B cell (primary cell): ENCODE measurements around the gene CLCN2. TPM values are rescaled to one million over a fixed set of nuclear protein-coding genes. Genes with fewer than 3 reads are reported as not detected.

ENCODE experiments used
- ATAC-seq: fragments of 200-7000 bp; cut with Tn5 transposase; one replicate; pipeline ENCODE4 v1.10.0; 2021; ENCODE audit warnings: low read depth, mild to moderate bottlenecking, moderate number of reproducible peaks, moderate library complexity
- CTCF ChIA-PET: fragments of 350-600 bp; sonication (Branson Sonifier 250); formaldehyde crosslinking; loops from one replicate; lab custom pipeline; 2021; ENCODE audit warnings: antibody characterized with exemption, inconsistent platforms; lab: Charles Lee
- POLR2A ChIA-PET: fragments of 350-600 bp; sonication (Branson Sonifier 250); formaldehyde crosslinking; loops from one replicate; lab custom pipeline; 2021; ENCODE audit warnings: antibody characterized with exemption; lab: Charles Lee
- DNase-seq: peaks from one replicate; pipeline ENCODE4 v3.0.0; 2013
- H2AFZ ChIP-seq: 2 replicates; pipeline ENCODE4 v1.6.1; 2012; ENCODE audit warnings: mild to moderate bottlenecking, low read depth, low read length; ENCODE audit not compliant: insufficient read depth, poor library complexity, severe bottlenecking
- H3K27ac ChIP-seq, 2 donors: 1 replicate in 1 of 2; 2 replicates in 1 of 2; pipeline ENCODE4 v1.5.1; 2012 to 2013; ENCODE audit warnings: low read length in 2 of 2, mild to moderate bottlenecking in 2 of 2, moderate library complexity in 1 of 2
- H3K27me3 ChIP-seq, 4 experiments: fragments of 200-600 bp in 1 of 4; sonication (generic) in 1 of 4; replicated peaks in 1 of 4; 1 replicate in 2 of 4; 2 replicates in 2 of 4; pipeline versions ENCODE4 v1.6.1 to v1.7.0; 2013 to 2016; ENCODE audit warnings: low read length in 3 of 4, mild to moderate bottlenecking in 2 of 4, mixed read lengths in 1 of 4, moderate library complexity in 1 of 4; ENCODE audit not compliant: insufficient read depth in 4 of 4, control insufficient read depth in 3 of 4; ENCODE audit errors: control extremely low read depth in 1 of 4
- H3K36me3 ChIP-seq, 2 experiments: replicated peaks in 1 of 2; 1 replicate in 1 of 2; 2 replicates in 1 of 2; pipeline versions ENCODE4 v1.6.1 to v1.7.1; 2013; ENCODE audit warnings: low read length in 1 of 2; ENCODE audit not compliant: insufficient read depth in 2 of 2, control insufficient read depth in 1 of 2; ENCODE audit errors: control extremely low read depth in 1 of 2, extremely low read depth in 1 of 2
- H3K4me1 ChIP-seq, 2 donors: fragments of 200-600 bp in 1 of 2; sonication (generic) in 1 of 2; 1 replicate in 1 of 2; 2 replicates in 1 of 2; pipeline versions ENCODE4 v1.5.1 to v1.6.1; 2013 to 2017; ENCODE audit warnings: low read length in 2 of 2; ENCODE audit not compliant: control insufficient read depth in 2 of 2, insufficient read depth in 2 of 2
- H3K4me2 ChIP-seq: replicated peaks from 2 replicates; pipeline ENCODE3; 2012; ENCODE audit warnings: mild to moderate bottlenecking, low read depth, low read length; ENCODE audit not compliant: poor library complexity, severe bottlenecking
- H3K4me3 ChIP-seq, 5 experiments: fragments of 200-600 bp in 1 of 5; sonication (generic) in 1 of 5; 1 replicate in 3 of 5; 2 replicates in 2 of 5; pipeline versions ENCODE4 v1.5.1 to v1.7.0; 2011 to 2016; ENCODE audit warnings: low read length in 4 of 5, mild to moderate bottlenecking in 4 of 5, low read depth in 2 of 5, control low read depth in 1 of 5, moderate library complexity in 1 of 5; ENCODE audit not compliant: insufficient read depth in 1 of 5; ENCODE audit errors: control extremely low read depth in 1 of 5, extremely low read depth in 1 of 5
- H3K79me2 ChIP-seq: fragments of 200-600 bp; sonication (generic); one replicate; pipeline ENCODE4 v1.6.0; 2016; ENCODE audit warnings: low read length; ENCODE audit not compliant: control insufficient read depth, insufficient read depth
- H3K9ac ChIP-seq: fragments of 200-600 bp; sonication (generic); 2 replicates; pipeline ENCODE4 v1.6.1; 2017; ENCODE audit warnings: mild to moderate bottlenecking, low read length, moderate library complexity
- H3K9me3 ChIP-seq, 3 donors: one replicate each; pipeline versions ENCODE4 v1.6.1 to v1.7.1; 2013; ENCODE audit warnings: low read length in 2 of 3; ENCODE audit not compliant: control insufficient read depth in 2 of 3, insufficient read depth in 1 of 3; ENCODE audit errors: control extremely low read depth in 1 of 3
- H4K20me1 ChIP-seq: 2 replicates; pipeline ENCODE4 v1.6.0; 2012; ENCODE audit warnings: mild to moderate bottlenecking, low read length; ENCODE audit not compliant: insufficient read depth, control insufficient read depth, poor library complexity, severe bottlenecking
- H3K27ac Mint-ChIP-seq: one replicate; pipeline ENCODE4 v1.8.0; 2021; ENCODE audit warnings: mixed read lengths
- H3K27me3 Mint-ChIP-seq: one replicate; pipeline ENCODE4 v1.8.0; 2021; ENCODE audit warnings: mixed read lengths
- H3K4me1 Mint-ChIP-seq: one replicate; pipeline ENCODE4 v1.8.0; 2021; ENCODE audit warnings: mixed read lengths
- H3K4me3 Mint-ChIP-seq: one replicate; pipeline ENCODE4 v1.8.0; 2021; ENCODE audit warnings: mixed read lengths
- H3K9me3 Mint-ChIP-seq: one replicate; pipeline ENCODE4 v1.8.0; 2022; ENCODE audit warnings: mixed read lengths; ENCODE audit not compliant: insufficient read depth
- CTCF ChIP-seq: fragments of 200-600 bp; IDR thresholded peaks from one replicate; pipeline ENCODE4 v1.8.0; 2022; ENCODE audit warnings: antibody characterized with exemption, mild to moderate bottlenecking
- EZH2 ChIP-seq: IDR thresholded peaks from 2 replicates; pipeline ENCODE4 v1.6.1; 2012; ENCODE audit warnings: borderline replicate concordance, low read depth, mild to moderate bottlenecking, moderate library complexity, low read length; ENCODE audit not compliant: insufficient read depth, poor library complexity, severe bottlenecking
- WGBS: methylation state at CpG from one replicate; pipeline ENCODE4 v1.1.5; 2013; ENCODE audit warnings: missing lambda C conversion rate; ENCODE audit not compliant: insufficient coverage; 5-methylcytosine and 5-hydroxymethylcytosine counted together
- intact Hi-C: fragments of 100-400 bp; cut with micrococcal nuclease; formaldehyde crosslinking; loops from one replicate; pipeline ENCODE4 v1.10.0; 2022
- polyA plus RNA-seq: library from polyadenylated mRNA; depleted of rRNA; stranded (reverse); fragments of >200 nt; gene quantifications from 2 replicates; pipeline ENCODE4 v1.2.3, GENCODE V29; 2012
- total RNA-seq, 2 donors: library from RNA; stranded (reverse); fragments of 120-200 nt in 1 of 2; gene quantifications; 1 replicate in 1 of 2; 2 replicates in 1 of 2; pipeline versions ENCODE4 v1.2.3 to v1.2.4, GENCODE V29; 2013 to 2022

Gene CLCN2
- total and polyA plus RNA-seq, 2 donors (not counting 1 experiment from before 2014, with no cell fraction given) = 6.1 to 8.1 TPM

GRCh38 chr3:184306341-184306972 is 54.9 kb downstream of the CLCN2 start:
- intact Hi-C loops = no loop called here
- TF ChIP-seq EZH2 = no peak
- no peak for TF ChIP-seq CTCF
- CTCF ChIA-PET = no interaction called here
- WGBS = 95% methylated on average over 3 of the region's 4 CpGs
- Histone ChIP-seq H3K79me2 (peaks cover 6% of the 10 kb centered on the region), H3K4me1 (no peaks in the 10 kb centered on the region), H3K27me3 (no peaks in the 10 kb centered on the region), H3K9me3 (no peaks in the 10 kb centered on the region), H3K4me2 (no peak overlapping the region), H3K9ac (no peak overlapping the region), H2AFZ (no peak overlapping the region), H4K20me1 (peaks cover 22% of the 10 kb centered on the region), H3K27ac (no peak overlapping the region), H3K36me3 (peaks cover 3 to 71% of the 10 kb centered on the region in 2 experiments), H3K4me3 (no peak overlapping the region)
- ATAC-seq (no peak), DNase-seq (no peak)
- no peak overlapping the region for H3K4me3 Mint-ChIP-seq
- H3K4me1 Mint-ChIP-seq = no peaks in the 10 kb centered on the region
- no peak overlapping the region for H3K27ac Mint-ChIP-seq
- H3K9me3 Mint-ChIP-seq = no peaks in the 10 kb centered on the region
- POLR2A ChIA-PET = no interaction called here
- H3K27me3 Mint-ChIP-seq = no peaks in the 10 kb centered on the region

GRCh38 chr3:184305577-184305976 is 55.8 kb downstream of the CLCN2 start:
- Histone ChIP-seq H3K4me3 (no peak overlapping the region), H3K27ac (no peak overlapping the region), H3K27me3 (no peaks in the 10 kb centered on the region), H3K4me2 (no peak overlapping the region), H3K79me2 (peaks cover 11% of the 10 kb centered on the region), H3K9me3 (no peaks in the 10 kb centered on the region), H4K20me1 (peaks cover 22% of the 10 kb centered on the region), H3K9ac (no peak overlapping the region), H2AFZ (no peak overlapping the region), H3K4me1 (no peaks in the 10 kb centered on the region), H3K36me3 (peaks cover 3 to 76% of the 10 kb centered on the region in 2 experiments)
- Mint-ChIP-seq H3K27me3 (no peaks in the 10 kb centered on the region), H3K9me3 (no peaks in the 10 kb centered on the region), H3K4me1 (peaks cover 3% of the 10 kb centered on the region), H3K4me3 (no peak overlapping the region), H3K27ac (no peak overlapping the region)
- ATAC-seq (no peak), DNase-seq (no peak)
- WGBS = 100% methylated on average over 1 of the region's 1 CpG
- no peak for TF ChIP-seq EZH2
- TF ChIP-seq CTCF = peak; percentile 26
- intact Hi-C loops = no loop called here
- POLR2A ChIA-PET = no interaction called here
- CTCF ChIA-PET = no interaction called here
